Gastrocnemius medialis (tissue), 4 donors: ENCODE results near the gene ARSK.

Experiments
- CTCF ChIP-seq, 5 experiments: fragments of 450-650 bp in 3 of 5; fragments of 200-600 bp in 2 of 5; sonication (generic) in 2 of 5; IDR thresholded peaks in 4 of 5; conservative IDR thresholded peaks in 1 of 5; 1 replicate in 4 of 5; 2 replicates in 1 of 5; pipeline ENCODE4 v1.5.1; 2016 to 2019; ENCODE audit warnings: antibody characterized with exemption in 5 of 5, mild to moderate bottlenecking in 3 of 5, moderate library complexity in 3 of 5
- POLR2A ChIP-seq, 2 donors: fragments of 450-650 bp; IDR thresholded peaks; one replicate each; pipeline ENCODE4 v1.6.1; 2017; ENCODE audit warnings: antibody characterized with exemption in 2 of 2, mild to moderate bottlenecking in 2 of 2, moderate library complexity in 2 of 2

- no peak for TF ChIP-seq CTCF (IDR thresholded peaks at IDR 0.05 in 4 of 5, conservative IDR thresholded peaks at IDR 0.05 in 1 of 5)
- no peak for TF ChIP-seq POLR2A (IDR thresholded peaks at IDR 0.05)
These were observed 5.9 kb upstream of the ARSK start for GRCh38 chr5:95549030-95549429.
